H54 (cell line): ENCODE measurements around the gene CLEC3B.

Experiments
- DNase-seq: peaks from one replicate; pipeline ENCODE4 v3.0.0; 2011; ENCODE audit warnings: low spot score, mixed read lengths; ENCODE audit not compliant: insufficient read length
- FAIRE-seq: peaks from 3 replicates; lab custom pipeline; 2011; peaks lifted over from hg19 to GRCh38; lab: Jason Lieb, UNC
- POLR2A ChIP-seq: IDR thresholded peaks from 2 replicates; pipeline ENCODE4 v1.6.1; 2011; ENCODE audit warnings: low read depth, mild to moderate bottlenecking, low read length

Gene CLEC3B

GRCh38 chr3:44995142-44995770 is 30.8 kb upstream of the CLEC3B start:
- FAIRE-seq, result no peak
- no peak for DNase-seq
- TF ChIP-seq POLR2A, result no peak

DNA sequence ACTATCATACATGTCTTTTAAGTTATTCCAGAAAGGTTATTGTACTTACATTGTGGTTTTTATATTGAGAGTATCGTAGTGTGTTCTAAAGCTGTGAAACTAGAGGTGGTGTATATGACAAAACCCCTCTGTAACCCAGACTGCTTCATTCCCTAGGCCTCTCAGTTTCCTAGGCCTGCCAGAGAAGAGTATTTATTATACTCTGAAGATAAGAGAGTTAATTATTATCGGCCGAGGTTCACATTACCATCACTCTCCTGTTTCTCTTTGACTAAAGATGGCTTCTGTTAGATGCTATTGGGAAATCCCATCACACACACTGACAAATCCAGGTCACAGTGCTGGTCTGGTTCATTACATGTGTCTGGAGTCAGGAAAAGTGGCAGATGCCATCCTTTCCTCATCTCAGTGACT is 29.5 kb upstream of the CLEC3B start:
- DNase-seq (no peak), FAIRE-seq (no peak)
- no peak for TF ChIP-seq POLR2A

GRCh38 chr3:44999782-45000181 is 26.3 kb upstream of the CLEC3B start:
- DNase-seq (no peak), FAIRE-seq (no peak)
- TF ChIP-seq POLR2A, result no peak

GRCh38 chr3:45000823-45001222 is 25.3 kb upstream of the CLEC3B start:
- DNase-seq, result no peak
- no peak for FAIRE-seq
- no peak for TF ChIP-seq POLR2A

- no peak for TF ChIP-seq POLR2A
- no peak for FAIRE-seq
These were observed 24.4 kb upstream of the CLEC3B start for GRCh38 chr3:45001738-45002137.

DNA sequence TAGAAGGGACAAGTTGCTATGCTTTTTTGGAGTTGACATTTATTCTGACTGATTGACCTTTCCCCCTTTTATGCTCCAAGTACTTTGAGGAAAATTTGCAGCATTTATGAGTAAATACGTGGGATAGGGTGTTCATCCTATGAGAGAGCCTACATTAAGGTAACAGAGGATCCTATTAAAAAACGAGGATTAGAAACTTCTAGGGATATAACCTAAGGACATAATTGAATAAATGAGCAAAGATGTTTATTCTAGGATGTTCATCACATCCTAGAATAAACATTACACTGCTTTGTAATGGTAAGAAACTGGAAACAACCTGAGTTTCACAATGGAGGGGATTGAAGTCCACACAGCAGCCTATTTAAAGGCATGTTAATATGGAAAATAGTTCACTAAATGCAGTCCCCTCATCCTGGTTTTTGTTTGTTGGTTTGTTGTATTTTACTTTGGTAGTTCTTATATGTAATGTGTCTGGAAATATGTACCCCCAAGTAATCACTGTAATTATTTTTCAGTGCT is 23.9 kb upstream of the CLEC3B start:
- no peak for FAIRE-seq
- no peak for TF ChIP-seq POLR2A
- DNase-seq, result no peak

More at GRCh38 chr3:45001738-45002137, 24.4 kb upstream of the CLEC3B start:
- DNase-seq, result no peak

- no peak for DNase-seq
- no peak for TF ChIP-seq POLR2A
- FAIRE-seq, result no peak
These were observed 23.4 kb upstream of the CLEC3B start for GRCh38 chr3:45002720-45003119.

GRCh38 chr3:45003406-45003805 is 22.7 kb upstream of the CLEC3B start:
- no peak for FAIRE-seq
- no peak for TF ChIP-seq POLR2A
- no peak for DNase-seq

DNA sequence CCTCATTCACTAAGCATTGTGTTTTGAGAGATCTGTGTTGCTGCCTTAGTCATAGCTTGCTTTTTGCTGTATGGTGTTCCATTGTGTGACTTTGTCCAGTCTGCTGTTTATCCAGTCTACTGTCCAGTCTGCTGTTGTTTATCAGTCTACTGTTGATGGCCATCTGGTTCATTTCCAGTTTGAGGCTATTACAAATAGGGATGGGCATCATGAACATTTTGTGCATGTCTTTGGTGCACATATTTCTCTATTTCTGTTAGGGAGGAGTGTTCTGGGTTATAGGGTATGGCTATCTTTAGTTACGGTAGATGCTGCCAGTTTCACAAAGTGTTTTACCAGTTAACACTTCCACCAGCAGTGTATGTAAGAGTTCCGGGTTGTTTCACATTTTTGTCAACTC is 22.2 kb upstream of the CLEC3B start:
- DNase-seq (no peak), FAIRE-seq (no peak)
- TF ChIP-seq POLR2A, result no peak

- no peak for TF ChIP-seq POLR2A
- DNase-seq (no peak), FAIRE-seq (no peak)
These were observed 19.0 kb upstream of the CLEC3B start for GRCh38 chr3:45007091-45007490.

GRCh38 chr3:45008117-45008516 is 18.0 kb upstream of the CLEC3B start:
- FAIRE-seq (no peak), DNase-seq (no peak)
- TF ChIP-seq POLR2A, result no peak

- DNase-seq (no peak), FAIRE-seq (no peak)
- TF ChIP-seq POLR2A, result no peak
These were observed 16.2 kb upstream of the CLEC3B start for GRCh38 chr3:45009868-45010267.

DNA sequence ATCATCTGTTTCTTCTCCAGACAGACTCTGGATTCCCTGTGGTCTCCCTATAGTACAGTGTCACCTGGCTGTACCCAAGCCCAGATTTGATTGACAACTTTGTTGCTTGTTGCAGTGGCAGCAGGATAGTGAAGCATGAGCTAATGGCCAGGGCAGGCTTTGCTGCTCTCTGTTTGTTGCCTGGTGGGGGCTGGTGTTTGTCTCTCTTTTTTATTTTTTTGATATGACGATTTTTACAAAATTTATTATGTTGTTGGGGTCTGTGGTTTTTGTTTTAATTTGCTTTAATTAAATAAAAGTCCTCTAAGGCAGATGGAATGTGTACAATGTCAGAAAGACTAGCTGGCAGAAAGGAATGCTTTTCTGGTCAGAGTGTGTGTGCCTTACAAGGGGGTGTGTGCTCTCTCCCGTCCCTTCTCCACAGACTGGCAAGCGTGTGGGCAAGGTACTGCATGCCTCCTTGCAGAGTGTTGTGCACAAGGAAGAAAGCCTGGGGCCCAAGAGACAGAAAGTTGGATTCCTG is 15.2 kb upstream of the CLEC3B start:
- TF ChIP-seq POLR2A, result no peak
- peak; percentile 39 for DNase-seq
- FAIRE-seq, result no peak

DNA sequence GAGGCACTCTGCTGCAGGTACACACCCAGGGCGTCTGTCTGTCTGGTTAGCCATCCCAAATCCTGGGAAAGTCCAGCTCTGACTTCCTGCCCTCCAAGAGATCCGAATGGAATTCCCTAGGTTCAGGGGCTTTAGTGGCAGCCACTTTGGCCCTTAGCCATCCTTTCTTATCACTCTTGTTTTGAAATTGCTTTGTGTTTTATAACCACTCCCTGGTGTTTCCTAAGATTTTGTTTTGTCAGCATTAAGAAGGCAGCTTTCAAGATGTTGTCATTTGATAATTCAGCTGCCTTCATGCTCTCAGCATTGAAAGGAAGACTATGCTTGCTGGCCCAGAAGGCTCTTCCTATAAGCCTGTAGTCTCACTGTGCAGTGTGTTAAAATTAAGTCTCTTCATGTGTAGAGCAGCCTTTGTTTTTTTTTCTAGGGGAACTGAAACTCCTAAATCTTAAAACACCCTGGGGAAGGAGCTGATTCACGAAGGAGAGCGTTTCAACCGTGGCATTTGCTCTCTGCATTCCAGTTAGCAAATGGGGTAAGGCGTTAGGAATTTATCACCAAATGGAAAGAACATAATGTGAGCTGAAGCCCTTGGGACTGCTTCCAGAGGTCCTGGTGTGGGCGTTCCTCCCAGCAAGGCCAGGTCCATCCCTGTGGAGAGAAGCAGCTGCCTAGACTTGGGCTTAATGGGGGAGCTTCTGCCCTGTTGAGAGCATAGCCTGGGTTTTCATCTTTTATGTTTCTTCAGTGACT is 14.2 kb upstream of the CLEC3B start:
- TF ChIP-seq POLR2A, result no peak
- DNase-seq (peak; percentile 22), FAIRE-seq (no peak)

GRCh38 chr3:45012577-45012976 is 13.5 kb upstream of the CLEC3B start:
- no peak for FAIRE-seq
- TF ChIP-seq POLR2A, result no peak
- DNase-seq, result no peak
